ENCODE measurements around the gene PTK7. TPM values are rescaled to one million over a fixed set of nuclear protein-coding genes. Genes with fewer than 3 reads are reported as not detected.

The PTK7 gene
- total RNA-seq, 1 donor from 2014 or later: 81.0 TPM

GRCh38 chr6:43142101-43142500 is 66.0 kb downstream of the PTK7 start:
- H3K4me3 ChIP-seq: no peak overlapping the region
- H3K36me3 ChIP-seq: peaks cover 13% of the 10 kb centered on the region
- H3K9me3 ChIP-seq: no peaks in the 10 kb centered on the region
- TF ChIP-seq CTCF (IDR thresholded peaks at IDR 0.05): no peak
- DNase-seq (no peak), ATAC-seq (no peak)
- no peak overlapping the region for H3K27ac ChIP-seq
- intact Hi-C loops (cut with DNase I): no loop called here
- no peaks in the 10 kb centered on the region for H3K27me3 ChIP-seq (ENCODE audit: low read depth)
- peaks cover 11% of the 10 kb centered on the region for H3K4me1 ChIP-seq

- TF ChIP-seq CTCF (IDR thresholded peaks at IDR 0.05): peak; percentile 97
- Histone ChIP-seq H3K27ac (peak overlapping the region; percentile 61), H3K4me1 (peaks cover 11% of the 10 kb centered on the region), H3K9me3 (no peaks in the 10 kb centered on the region), H3K27me3 (ENCODE audit: low read depth) (no peaks in the 10 kb centered on the region), H3K4me3 (peak overlapping the region; percentile 7), H3K36me3 (peaks cover 17% of the 10 kb centered on the region)
- ATAC-seq: peak; percentile 97
- intact Hi-C loops (cut with DNase I): no loop called here
- DNase-seq: peak; percentile 85
These were observed 67.4 kb downstream of the PTK7 start for GRCh38 chr6:43143235-43144128.

GRCh38 chr6:43144879-43145278 is 68.8 kb downstream of the PTK7 start:
- Histone ChIP-seq H3K27ac (no peak overlapping the region), H3K9me3 (no peaks in the 10 kb centered on the region), H3K36me3 (peaks cover 9% of the 10 kb centered on the region), H3K4me3 (no peak overlapping the region), H3K4me1 (peaks cover 11% of the 10 kb centered on the region), H3K27me3 (ENCODE audit: low read depth) (no peaks in the 10 kb centered on the region)
- intact Hi-C loops (cut with DNase I): no loop called here
- no peak for TF ChIP-seq CTCF (IDR thresholded peaks at IDR 0.05)
- ATAC-seq: no peak
- no peak for DNase-seq

GRCh38 chr6:43146261-43146660 is 70.1 kb downstream of the PTK7 start:
- intact Hi-C loops (cut with DNase I): no loop called here
- ATAC-seq: no peak
- no peaks in the 10 kb centered on the region for H3K9me3 ChIP-seq
- DNase-seq: no peak
- no peak overlapping the region for H3K27ac ChIP-seq
- TF ChIP-seq CTCF (IDR thresholded peaks at IDR 0.05): no peak
- H3K36me3 ChIP-seq: peaks cover 9% of the 10 kb centered on the region
- no peak overlapping the region for H3K4me3 ChIP-seq
- H3K4me1 ChIP-seq: peaks cover 11% of the 10 kb centered on the region
- no peaks in the 10 kb centered on the region for H3K27me3 ChIP-seq (ENCODE audit: low read depth)

GRCh38 chr6:43146709-43147688 is 70.9 kb downstream of the PTK7 start:
- no peak overlapping the region for H3K27ac ChIP-seq
- peaks cover 11% of the 10 kb centered on the region for H3K4me1 ChIP-seq
- ATAC-seq (no peak), DNase-seq (no peak)
- peaks cover 9% of the 10 kb centered on the region for H3K36me3 ChIP-seq
- intact Hi-C loops (cut with DNase I): no loop called here
- no peak overlapping the region for H3K4me3 ChIP-seq
- TF ChIP-seq CTCF (IDR thresholded peaks at IDR 0.05): no peak
- H3K9me3 ChIP-seq: no peaks in the 10 kb centered on the region
- no peaks in the 10 kb centered on the region for H3K27me3 ChIP-seq (ENCODE audit: low read depth)

Measured in lower lobe of right lung (tissue), 2 donors.